ENCODE data around the gene SLC66A2.

GRCh38 chr18:79927607-79928562, 23.6 kb downstream of the SLC66A2 start:
- TF ChIP-seq, protein P1, sequence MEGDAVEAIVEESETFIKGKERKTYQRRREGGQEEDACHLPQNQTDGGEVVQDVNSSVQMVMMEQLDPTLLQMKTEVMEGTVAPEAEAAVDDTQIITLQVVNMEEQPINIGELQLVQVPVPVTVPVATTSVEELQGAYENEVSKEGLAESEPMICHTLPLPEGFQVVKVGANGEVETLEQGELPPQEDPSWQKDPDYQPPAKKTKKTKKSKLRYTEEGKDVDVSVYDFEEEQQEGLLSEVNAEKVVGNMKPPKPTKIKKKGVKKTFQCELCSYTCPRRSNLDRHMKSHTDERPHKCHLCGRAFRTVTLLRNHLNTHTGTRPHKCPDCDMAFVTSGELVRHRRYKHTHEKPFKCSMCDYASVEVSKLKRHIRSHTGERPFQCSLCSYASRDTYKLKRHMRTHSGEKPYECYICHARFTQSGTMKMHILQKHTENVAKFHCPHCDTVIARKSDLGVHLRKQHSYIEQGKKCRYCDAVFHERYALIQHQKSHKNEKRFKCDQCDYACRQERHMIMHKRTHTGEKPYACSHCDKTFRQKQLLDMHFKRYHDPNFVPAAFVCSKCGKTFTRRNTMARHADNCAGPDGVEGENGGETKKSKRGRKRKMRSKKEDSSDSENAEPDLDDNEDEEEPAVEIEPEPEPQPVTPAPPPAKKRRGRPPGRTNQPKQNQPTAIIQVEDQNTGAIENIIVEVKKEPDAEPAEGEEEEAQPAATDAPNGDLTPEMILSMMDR (conservative IDR thresholded peaks at IDR 0.05 in 1 of 2, IDR thresholded peaks at IDR 0.05 in 1 of 2; ENCODE audit: extremely low read depth in 1 of 2, insufficient read depth in 1 of 2, low read depth in 1 of 2, low read length in 2 of 2), result no peak
- TF ChIP-seq EZH2 (IDR thresholded peaks at IDR 0.05; ENCODE audit: borderline replicate concordance, low read length), result no peak
